HUES6 (cell line): ENCODE results near the gene TGFB1.

Experiments used
- H3K27ac ChIP-seq: 2 replicates; pipeline ENCODE4 v1.7.0; 2013; ENCODE audit warnings: low read depth, mild to moderate bottlenecking, low read length, inconsistent platforms
- H3K27me3 ChIP-seq: 2 replicates; pipeline ENCODE4 v1.6.1; 2013; ENCODE audit warnings: low read length; ENCODE audit not compliant: control insufficient read depth, insufficient read depth
- H3K36me3 ChIP-seq: 2 replicates; pipeline ENCODE4 v1.6.1; 2013; ENCODE audit warnings: low read length; ENCODE audit not compliant: control insufficient read depth, insufficient read depth
- H3K4me1 ChIP-seq: 2 replicates; pipeline ENCODE4 v1.6.1; 2013; ENCODE audit warnings: low read length; ENCODE audit not compliant: control insufficient read depth, insufficient read depth
- H3K4me3 ChIP-seq: 2 replicates; pipeline ENCODE4 v1.5.1; 2013; ENCODE audit warnings: low read depth, low read length
- H3K9ac ChIP-seq: one replicate; pipeline ENCODE4 v1.6.1; 2013; ENCODE audit warnings: mild to moderate bottlenecking, low read length
- H3K9me3 ChIP-seq: 2 replicates; pipeline ENCODE4 v1.6.1; 2013; ENCODE audit warnings: low read depth, low read length; ENCODE audit not compliant: control insufficient read depth, insufficient read depth

Gene TGFB1

DNA sequence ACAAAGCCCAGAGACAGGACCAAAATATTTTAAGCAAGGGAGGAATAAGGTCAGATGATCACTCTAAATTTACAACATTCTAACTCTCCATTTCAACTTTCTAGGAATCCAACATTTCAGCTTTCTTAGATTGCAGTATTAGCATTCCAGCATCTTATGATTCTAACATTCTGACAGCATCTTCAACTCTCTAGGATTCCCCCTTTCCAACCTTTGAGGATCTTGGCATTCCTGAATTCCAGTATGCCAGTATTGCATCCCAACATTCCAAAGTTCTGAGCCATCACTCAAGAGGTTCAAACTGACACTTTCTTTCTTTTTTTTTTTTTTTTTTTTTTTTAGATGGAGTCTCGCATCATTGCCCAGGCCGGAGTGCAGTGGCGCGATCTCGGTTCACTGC lies 13.8 kb downstream of the TGFB1 start:
- Histone ChIP-seq H3K4me1 (no peaks in the 10 kb centered on the region), H3K9ac (no peak overlapping the region), H3K27me3 (no peaks in the 10 kb centered on the region), H3K4me3 (no peak overlapping the region), H3K9me3 (no peaks in the 10 kb centered on the region), H3K27ac (no peak overlapping the region), H3K36me3 (peaks cover 52% of the 10 kb centered on the region)

DNA sequence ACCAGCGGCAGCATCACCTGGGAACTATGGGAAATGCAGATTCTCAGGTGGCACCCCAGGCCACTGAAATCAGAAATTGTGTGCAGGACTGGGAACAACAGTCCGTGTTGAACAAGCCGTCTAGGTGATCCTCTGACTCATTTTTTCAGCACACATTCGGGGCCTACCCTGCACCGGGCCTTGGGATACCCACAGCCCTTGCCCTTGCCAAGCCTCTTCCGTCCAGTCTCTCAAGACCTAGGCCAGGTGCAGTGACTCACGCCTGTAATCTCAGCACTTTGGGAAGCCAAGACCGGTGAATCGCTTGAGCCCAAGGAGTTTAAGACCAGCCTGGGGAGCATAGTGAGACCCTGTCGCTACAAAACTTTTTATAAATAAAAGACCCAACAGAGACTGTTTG lies 18.3 kb downstream of the TGFB1 start:
- H3K4me3 ChIP-seq = no peak overlapping the region
- H3K36me3 ChIP-seq = peaks cover 30% of the 10 kb centered on the region; the same call in 1 of the 2 replicates

DNA sequence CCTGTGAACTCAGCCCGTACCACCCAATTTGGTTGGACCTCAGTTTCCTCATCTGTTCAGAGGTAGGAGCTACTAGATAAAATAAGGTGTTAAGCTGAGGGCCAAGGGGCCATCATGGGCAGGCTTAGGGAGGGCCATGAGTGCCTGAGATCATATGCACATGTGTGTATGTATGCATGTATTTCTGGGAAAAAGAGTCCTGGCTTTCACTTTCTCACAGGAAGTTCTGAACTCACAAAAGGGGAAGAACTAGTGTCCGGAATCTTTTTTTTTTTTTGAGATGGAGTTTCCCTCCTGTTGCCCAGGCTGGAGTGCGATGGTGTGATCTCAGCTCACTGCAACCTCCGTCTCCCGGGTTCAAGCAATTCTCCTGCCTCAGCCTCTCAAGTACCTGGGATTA lies 18.9 kb downstream of the TGFB1 start:
- Histone ChIP-seq H3K9me3 (no peaks in the 10 kb centered on the region), H3K9ac (no peak overlapping the region), H3K27me3 (no peaks in the 10 kb centered on the region), H3K36me3 (peaks cover 28% of the 10 kb centered on the region; the same call in 1 of the 2 replicates), H3K4me1 (peaks cover 10% of the 10 kb centered on the region; the same call in 1 of the 2 replicates), H3K27ac (no peak overlapping the region), H3K4me3 (no peak overlapping the region)

More for the DNA sequence above, 18.3 kb downstream of the TGFB1 start:
- H3K27me3 ChIP-seq = no peaks in the 10 kb centered on the region
- no peak overlapping the region for H3K27ac ChIP-seq
- H3K9ac ChIP-seq = no peak overlapping the region
- H3K4me1 ChIP-seq = peaks cover 10% of the 10 kb centered on the region; the same call in 1 of the 2 replicates
- H3K9me3 ChIP-seq = no peaks in the 10 kb centered on the region

DNA sequence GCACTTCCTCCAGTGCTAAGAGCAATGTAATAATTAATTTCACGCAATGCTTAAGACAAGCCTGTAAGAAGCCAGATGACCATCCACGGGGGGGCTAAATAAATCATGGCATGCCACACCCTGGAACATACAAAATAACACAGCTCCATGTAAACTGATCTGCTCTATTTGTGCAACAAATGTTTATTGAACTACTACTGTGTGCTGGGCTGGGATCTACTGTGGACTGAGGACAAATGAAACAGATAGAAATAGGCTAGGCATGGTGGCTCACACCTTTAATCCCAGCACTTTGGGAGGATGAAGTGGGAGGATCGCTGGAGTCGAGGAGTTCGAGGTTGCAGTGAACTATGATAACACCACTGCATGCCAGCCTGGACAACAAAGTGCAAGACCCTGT lies 21.3 kb downstream of the TGFB1 start:
- H3K27me3 ChIP-seq = no peaks in the 10 kb centered on the region
- H3K4me3 ChIP-seq = no peak overlapping the region
- peaks cover 26% of the 10 kb centered on the region for H3K4me1 ChIP-seq
- peaks cover 27% of the 10 kb centered on the region; the same call in 1 of the 2 replicates for H3K36me3 ChIP-seq
- H3K9ac ChIP-seq = no peak overlapping the region
- no peaks in the 10 kb centered on the region for H3K9me3 ChIP-seq
- no peak overlapping the region for H3K27ac ChIP-seq

DNA sequence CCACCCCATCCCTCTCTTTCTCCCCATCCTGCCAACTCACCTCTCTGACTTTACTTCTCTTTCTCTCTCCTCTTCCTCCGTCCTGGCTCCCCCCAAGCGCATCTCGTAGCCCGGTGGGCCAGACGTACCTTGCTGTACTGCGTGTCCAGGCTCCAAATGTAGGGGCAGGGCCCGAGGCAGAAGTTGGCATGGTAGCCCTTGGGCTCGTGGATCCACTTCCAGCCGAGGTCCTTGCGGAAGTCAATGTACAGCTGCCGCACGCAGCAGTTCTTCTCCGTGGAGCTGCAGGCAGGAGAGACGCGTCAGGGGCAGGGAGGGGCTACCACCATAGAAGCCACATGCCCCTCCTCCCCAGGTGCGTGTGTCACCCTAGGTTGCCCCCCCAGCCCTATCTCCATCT lies 21.7 kb downstream of the TGFB1 start:
- H3K27me3 ChIP-seq = no peaks in the 10 kb centered on the region
- H3K27ac ChIP-seq = no peak overlapping the region
- peaks cover 26% of the 10 kb centered on the region; the same call in 1 of the 2 replicates for H3K36me3 ChIP-seq
- H3K4me1 ChIP-seq = peaks cover 30% of the 10 kb centered on the region
- H3K9me3 ChIP-seq = no peaks in the 10 kb centered on the region
- no peak overlapping the region for H3K4me3 ChIP-seq
- no peak overlapping the region for H3K9ac ChIP-seq

DNA sequence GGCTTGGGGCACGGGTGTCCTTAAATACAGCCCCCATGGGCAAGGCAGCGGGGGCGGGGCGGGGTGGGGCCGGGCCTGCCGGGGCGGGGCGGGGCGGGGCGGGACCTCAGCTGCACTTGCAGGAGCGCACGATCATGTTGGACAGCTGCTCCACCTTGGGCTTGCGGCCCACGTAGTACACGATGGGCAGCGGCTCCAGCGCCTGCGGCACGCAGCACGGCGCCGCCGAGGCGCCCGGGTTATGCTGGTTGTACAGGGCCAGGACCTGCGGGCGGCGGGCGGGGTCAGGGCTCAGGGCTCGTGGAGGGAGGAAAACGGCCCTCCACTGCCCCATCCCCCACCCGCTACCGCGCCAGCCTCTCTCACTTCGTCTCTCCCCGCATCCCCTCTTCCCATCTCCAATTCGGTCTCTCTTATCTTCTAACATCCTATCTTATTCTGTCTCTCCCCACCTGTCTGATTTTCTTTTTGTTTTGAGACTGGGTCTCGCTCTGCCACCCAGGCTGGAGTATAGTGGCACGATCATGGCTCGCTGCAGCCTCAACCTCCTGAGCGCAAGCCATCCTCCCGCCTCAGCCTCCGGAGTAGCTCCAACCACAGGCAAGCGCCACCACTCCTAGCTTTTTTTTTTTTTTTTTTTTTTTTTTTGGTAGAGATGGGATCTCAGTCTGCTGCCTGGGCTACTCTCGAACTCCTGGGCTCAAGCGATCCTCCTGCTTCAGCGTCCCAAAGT lies 22.6 kb downstream of the TGFB1 start:
- H3K36me3 ChIP-seq = peaks cover 22% of the 10 kb centered on the region; the same call in 1 of the 2 replicates
- H3K4me3 ChIP-seq = peak overlapping the region; percentile 34; the same call in 1 of the 2 replicates
- H3K9ac ChIP-seq = no peak overlapping the region
- peaks cover 38% of the 10 kb centered on the region for H3K4me1 ChIP-seq
- H3K27ac ChIP-seq = no peak overlapping the region
- H3K9me3 ChIP-seq = no peaks in the 10 kb centered on the region
- no peaks in the 10 kb centered on the region for H3K27me3 ChIP-seq

DNA sequence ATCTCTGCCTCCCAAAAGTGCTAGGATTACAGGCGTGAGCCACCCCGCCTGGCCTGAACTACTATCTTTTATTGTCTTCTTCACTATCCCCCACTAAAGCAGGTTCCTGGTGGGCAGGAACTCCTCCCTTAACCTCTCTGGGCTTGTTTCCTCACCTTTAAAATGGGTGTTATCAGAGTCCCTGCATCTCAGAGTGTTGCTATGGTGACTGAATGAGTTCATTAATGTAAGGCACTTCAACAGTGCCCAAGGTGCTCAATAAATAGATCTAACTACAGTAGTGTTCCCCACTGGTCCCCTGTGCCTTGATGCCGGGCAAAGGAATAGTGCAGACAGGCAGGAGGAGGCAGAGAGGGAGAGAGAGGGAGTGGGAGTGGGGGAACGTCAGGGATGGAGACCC lies 23.2 kb downstream of the TGFB1 start:
- H3K4me3 ChIP-seq = no peak overlapping the region
- H3K9ac ChIP-seq = no peak overlapping the region
- peaks cover 21% of the 10 kb centered on the region; the same call in 1 of the 2 replicates for H3K36me3 ChIP-seq

DNA sequence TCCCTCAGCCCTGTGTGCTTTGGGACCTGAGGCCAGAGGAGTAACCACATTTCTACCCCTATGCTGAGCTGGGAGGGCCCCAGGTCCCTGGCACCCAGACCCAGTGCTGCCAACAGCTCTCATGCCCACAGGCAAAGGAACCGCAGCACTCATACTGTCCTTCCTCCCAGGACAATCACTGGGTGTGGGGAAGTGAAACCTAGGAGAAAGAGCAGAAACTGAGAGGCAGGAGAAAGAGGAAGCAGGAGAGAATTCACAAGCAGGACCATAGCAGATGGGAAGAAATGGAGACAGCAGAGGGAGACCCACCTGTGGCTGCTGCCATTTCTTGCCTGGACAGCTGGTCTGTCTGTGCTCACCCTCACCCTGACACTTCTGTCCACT lies 24.9 kb downstream of the TGFB1 start:
- peaks cover 18% of the 10 kb centered on the region; the same call in 1 of the 2 replicates for H3K36me3 ChIP-seq
- H3K4me1 ChIP-seq = peaks cover 54% of the 10 kb centered on the region
- no peak overlapping the region for H3K9ac ChIP-seq
- no peaks in the 10 kb centered on the region for H3K27me3 ChIP-seq
- no peaks in the 10 kb centered on the region for H3K9me3 ChIP-seq
- H3K27ac ChIP-seq = no peak overlapping the region
- H3K4me3 ChIP-seq = no peak overlapping the region

More for the DNA sequence above, 23.2 kb downstream of the TGFB1 start:
- H3K9me3 ChIP-seq = no peaks in the 10 kb centered on the region
- H3K27ac ChIP-seq = no peak overlapping the region
- H3K4me1 ChIP-seq = peaks cover 45% of the 10 kb centered on the region
- no peaks in the 10 kb centered on the region for H3K27me3 ChIP-seq

DNA sequence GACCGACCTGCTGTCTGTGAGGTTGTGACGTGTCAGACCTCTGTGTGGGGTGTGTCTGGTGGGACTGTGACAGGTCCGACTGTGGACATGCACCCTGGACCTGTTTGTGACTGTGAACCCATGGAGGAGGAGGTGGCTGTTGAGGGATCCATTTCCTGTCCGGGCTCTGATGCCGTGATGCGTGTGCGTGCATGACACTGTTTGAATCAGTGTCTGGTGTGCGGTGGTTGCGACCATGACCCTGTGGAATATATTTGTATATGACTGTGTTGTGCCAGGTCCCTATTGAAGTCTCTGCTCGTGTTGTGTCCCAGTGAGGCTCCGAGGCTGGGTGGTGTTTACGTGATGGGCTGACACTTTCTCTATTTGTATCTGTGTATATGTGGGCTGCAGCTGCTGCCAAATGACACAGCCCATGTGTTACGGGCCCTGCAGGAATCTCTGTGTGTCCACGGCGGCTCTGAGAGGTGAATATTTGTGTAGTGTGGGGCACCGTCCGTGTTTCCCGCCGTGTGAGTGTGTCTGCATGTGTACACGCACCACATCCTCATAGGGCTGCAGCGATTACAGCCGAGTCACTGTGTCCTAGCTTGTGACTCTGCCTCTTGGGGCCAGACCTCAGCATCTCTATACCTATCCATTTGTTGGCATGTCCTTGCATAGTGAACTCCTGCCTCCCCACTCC lies 25.4 kb downstream of the TGFB1 start:
- Histone ChIP-seq H3K27ac (no peak overlapping the region), H3K9ac (peak overlapping the region; percentile 15), H3K27me3 (no peaks in the 10 kb centered on the region), H3K4me3 (peak overlapping the region; percentile 11; the same call in 1 of the 2 replicates), H3K9me3 (no peaks in the 10 kb centered on the region), H3K36me3 (peaks cover 18% of the 10 kb centered on the region; the same call in 1 of the 2 replicates), H3K4me1 (peaks cover 56% of the 10 kb centered on the region)

DNA sequence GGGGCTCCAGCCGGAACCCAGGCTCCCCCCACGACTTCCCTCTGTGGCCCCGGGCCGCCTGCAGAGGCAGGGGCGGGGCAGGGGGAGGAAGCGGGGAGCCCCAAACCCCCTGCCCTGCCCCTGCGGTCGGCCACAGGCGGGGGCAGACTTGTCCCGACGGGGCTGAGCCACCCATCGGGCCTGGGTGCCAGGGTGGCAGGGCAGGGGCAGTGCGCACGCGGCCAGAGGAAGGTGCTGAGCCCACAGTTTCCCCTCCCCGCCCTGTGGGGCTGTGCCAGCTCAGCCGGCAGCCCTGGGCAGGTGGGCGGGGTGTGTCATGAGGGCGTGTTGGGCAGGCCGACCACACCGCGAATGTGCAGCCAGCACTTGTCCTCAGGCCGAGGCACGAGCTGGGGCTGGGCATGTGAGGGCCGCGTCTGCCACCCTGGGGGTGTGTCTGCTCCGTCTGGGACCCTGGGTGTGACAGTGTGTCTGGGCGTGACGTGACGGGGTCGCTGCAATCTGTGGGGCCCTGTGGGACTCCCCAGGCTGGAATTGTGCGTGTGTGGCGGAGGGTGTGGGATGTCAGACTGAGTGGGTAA lies 26.1 kb downstream of the TGFB1 start:
- Histone ChIP-seq H3K9me3 (no peaks in the 10 kb centered on the region), H3K9ac (peak overlapping the region; percentile 15), H3K4me1 (peaks cover 62% of the 10 kb centered on the region), H3K27ac (peak overlapping the region; percentile 58; the same call in 1 of the 2 replicates), H3K4me3 (peak overlapping the region; percentile 11; the same call in 1 of the 2 replicates), H3K27me3 (no peaks in the 10 kb centered on the region), H3K36me3 (peaks cover 21% of the 10 kb centered on the region)
